HCT116 (cell line): ENCODE results near the gene TTLL9.

ENCODE experiments used
- JUND ChIP-seq: IDR thresholded peaks from 2 replicates; pipeline ENCODE4 v1.6.1; 2012
- POLR2A ChIP-seq: IDR thresholded peaks from 2 replicates; pipeline ENCODE4 v1.7.0; 2011; ENCODE audit warnings: borderline replicate concordance; ENCODE audit not compliant: insufficient read depth, insufficient read length; ENCODE audit errors: extremely low read depth
- RAD21 ChIP-seq: IDR thresholded peaks from 2 replicates; pipeline ENCODE4 v1.6.1; 2012; ENCODE audit warnings: low read depth, mild to moderate bottlenecking
- SRF ChIP-seq: IDR thresholded peaks from 2 replicates; pipeline ENCODE4 v1.6.1; 2012; ENCODE audit warnings: low read depth
- YY1 ChIP-seq: IDR thresholded peaks from 2 replicates; pipeline ENCODE4 v1.6.1; 2011; ENCODE audit warnings: low read length, low read depth, moderate library complexity, mild to moderate bottlenecking; ENCODE audit not compliant: insufficient replicate concordance; ENCODE audit errors: extremely low read depth
- ZFX ChIP-seq: fragments of 450-650 bp; IDR thresholded peaks from 2 replicates; pipeline ENCODE4 v1.6.1; 2017
- TF ChIP-seq, protein P1 (sequence below), 3 experiments: fragments of 200-600 bp in 1 of 3; sonication (generic) in 1 of 3; IDR thresholded peaks in 2 of 3; conservative IDR thresholded peaks in 1 of 3; 2 replicates each; pipeline ENCODE4 v1.5.1; 2012 to 2017; ENCODE audit warnings: low read depth in 2 of 3, low read length in 2 of 3, antibody characterized with exemption in 1 of 3, borderline replicate concordance in 1 of 3, control low read depth in 1 of 3, mild to moderate bottlenecking in 1 of 3, mixed read lengths in 1 of 3, mixed run types in 1 of 3, moderate library complexity in 1 of 3; ENCODE audit not compliant: insufficient read depth in 1 of 3

DNA sequence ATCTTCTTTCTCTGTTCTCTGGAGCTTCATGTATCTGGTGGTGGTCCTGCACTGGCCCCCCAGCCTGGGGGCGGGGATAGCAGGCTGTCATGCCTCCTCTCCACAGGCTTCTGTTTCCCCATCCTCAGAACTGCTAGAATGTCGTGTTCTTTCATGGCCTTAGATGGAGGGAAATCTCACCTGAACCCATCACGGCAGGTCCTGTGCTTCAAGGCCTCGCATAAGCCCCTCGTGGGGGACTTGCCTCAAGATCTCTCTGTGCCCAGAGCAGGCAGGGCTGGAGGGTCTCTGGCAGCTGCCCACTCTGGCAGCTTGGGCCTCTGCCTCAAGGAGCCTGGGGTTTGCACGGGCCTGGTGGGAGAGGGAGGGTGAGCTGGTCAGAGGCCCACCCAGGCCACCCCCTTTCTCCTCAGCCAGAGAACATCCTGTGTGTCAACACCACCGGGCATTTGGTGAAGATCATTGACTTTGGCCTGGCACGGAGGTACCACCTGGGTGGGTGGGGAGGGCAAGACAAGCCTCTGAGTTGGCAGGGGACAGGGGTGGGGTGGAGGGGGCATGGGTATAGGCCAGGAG, 39.9 kb upstream of the TTLL9 start:
- no peak for TF ChIP-seq RAD21
- no peak for TF ChIP-seq POLR2A
- TF ChIP-seq, protein P1, sequence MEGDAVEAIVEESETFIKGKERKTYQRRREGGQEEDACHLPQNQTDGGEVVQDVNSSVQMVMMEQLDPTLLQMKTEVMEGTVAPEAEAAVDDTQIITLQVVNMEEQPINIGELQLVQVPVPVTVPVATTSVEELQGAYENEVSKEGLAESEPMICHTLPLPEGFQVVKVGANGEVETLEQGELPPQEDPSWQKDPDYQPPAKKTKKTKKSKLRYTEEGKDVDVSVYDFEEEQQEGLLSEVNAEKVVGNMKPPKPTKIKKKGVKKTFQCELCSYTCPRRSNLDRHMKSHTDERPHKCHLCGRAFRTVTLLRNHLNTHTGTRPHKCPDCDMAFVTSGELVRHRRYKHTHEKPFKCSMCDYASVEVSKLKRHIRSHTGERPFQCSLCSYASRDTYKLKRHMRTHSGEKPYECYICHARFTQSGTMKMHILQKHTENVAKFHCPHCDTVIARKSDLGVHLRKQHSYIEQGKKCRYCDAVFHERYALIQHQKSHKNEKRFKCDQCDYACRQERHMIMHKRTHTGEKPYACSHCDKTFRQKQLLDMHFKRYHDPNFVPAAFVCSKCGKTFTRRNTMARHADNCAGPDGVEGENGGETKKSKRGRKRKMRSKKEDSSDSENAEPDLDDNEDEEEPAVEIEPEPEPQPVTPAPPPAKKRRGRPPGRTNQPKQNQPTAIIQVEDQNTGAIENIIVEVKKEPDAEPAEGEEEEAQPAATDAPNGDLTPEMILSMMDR (IDR thresholded peaks at IDR 0.05 in 2 of 3, conservative IDR thresholded peaks at IDR 0.05 in 1 of 3; ENCODE audit: borderline replicate concordance in 1 of 3, insufficient read depth in 1 of 3, low read depth in 2 of 3, low read length in 2 of 3): no peak
- no peak for TF ChIP-seq SRF
- TF ChIP-seq YY1: no peak
- TF ChIP-seq ZFX: no peak
- TF ChIP-seq JUND: no peak
